Measurements from ENCODE around the gene THRAP3.

DNA sequence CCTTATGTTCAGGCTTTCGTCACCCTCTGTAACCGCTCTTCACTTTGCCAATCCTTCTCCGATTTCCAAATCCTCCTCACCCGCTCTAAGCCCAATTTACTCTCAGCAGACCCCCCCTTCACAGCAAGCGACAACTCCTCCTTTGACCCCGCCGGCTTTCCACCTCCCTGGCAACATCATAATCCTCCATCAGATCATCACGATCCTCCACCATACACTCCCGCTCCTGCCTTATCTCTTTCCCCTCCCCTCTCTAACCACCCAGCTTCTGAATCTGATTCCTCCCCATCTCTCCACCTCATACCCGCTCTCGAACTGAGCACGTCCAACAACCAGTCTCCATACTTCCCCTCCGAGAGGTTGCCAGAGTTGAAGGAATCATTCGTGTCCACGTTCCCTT, 106.7 kb downstream of the THRAP3 start:
- no peak for TF ChIP-seq MAX (IDR thresholded peaks at IDR 0.05; ENCODE audit: low read depth)
- TF ChIP-seq CHD2 (IDR thresholded peaks at IDR 0.05; ENCODE audit: low read length, partially characterized antibody), result no peak
- TF ChIP-seq, protein P1, sequence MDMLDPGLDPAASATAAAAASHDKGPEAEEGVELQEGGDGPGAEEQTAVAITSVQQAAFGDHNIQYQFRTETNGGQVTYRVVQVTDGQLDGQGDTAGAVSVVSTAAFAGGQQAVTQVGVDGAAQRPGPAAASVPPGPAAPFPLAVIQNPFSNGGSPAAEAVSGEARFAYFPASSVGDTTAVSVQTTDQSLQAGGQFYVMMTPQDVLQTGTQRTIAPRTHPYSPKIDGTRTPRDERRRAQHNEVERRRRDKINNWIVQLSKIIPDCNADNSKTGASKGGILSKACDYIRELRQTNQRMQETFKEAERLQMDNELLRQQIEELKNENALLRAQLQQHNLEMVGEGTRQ (IDR thresholded peaks at IDR 0.05; ENCODE audit: borderline replicate concordance, low read depth, low read length), result no peak
- no peak for TF ChIP-seq EZH2phosphoT487 (IDR thresholded peaks at IDR 0.05; ENCODE audit: borderline replicate concordance, low read depth)
- TF ChIP-seq GATA2 (CRISPR knock-in tag; IDR thresholded peaks at IDR 0.05), result no peak
- TF ChIP-seq SIN3A (IDR thresholded peaks at IDR 0.05; ENCODE audit: borderline replicate concordance, low read depth, low read length), result no peak
- TF ChIP-seq REST (IDR thresholded peaks at IDR 0.05; ENCODE audit: low read depth, low read length), result no peak
- no peak for TF ChIP-seq SMC3 (IDR thresholded peaks at IDR 0.05; ENCODE audit: low read depth, low read length)
- no peak for TF ChIP-seq POLR2AphosphoS5 (IDR thresholded peaks at IDR 0.05; ENCODE audit: low read depth, low read length)
- TF ChIP-seq, protein P2, sequence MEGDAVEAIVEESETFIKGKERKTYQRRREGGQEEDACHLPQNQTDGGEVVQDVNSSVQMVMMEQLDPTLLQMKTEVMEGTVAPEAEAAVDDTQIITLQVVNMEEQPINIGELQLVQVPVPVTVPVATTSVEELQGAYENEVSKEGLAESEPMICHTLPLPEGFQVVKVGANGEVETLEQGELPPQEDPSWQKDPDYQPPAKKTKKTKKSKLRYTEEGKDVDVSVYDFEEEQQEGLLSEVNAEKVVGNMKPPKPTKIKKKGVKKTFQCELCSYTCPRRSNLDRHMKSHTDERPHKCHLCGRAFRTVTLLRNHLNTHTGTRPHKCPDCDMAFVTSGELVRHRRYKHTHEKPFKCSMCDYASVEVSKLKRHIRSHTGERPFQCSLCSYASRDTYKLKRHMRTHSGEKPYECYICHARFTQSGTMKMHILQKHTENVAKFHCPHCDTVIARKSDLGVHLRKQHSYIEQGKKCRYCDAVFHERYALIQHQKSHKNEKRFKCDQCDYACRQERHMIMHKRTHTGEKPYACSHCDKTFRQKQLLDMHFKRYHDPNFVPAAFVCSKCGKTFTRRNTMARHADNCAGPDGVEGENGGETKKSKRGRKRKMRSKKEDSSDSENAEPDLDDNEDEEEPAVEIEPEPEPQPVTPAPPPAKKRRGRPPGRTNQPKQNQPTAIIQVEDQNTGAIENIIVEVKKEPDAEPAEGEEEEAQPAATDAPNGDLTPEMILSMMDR (IDR thresholded peaks at IDR 0.05), result no peak
- TF ChIP-seq TAF1 (IDR thresholded peaks at IDR 0.05; ENCODE audit: borderline replicate concordance, low read depth, low read length), result no peak
- TF ChIP-seq EP300 (IDR thresholded peaks at IDR 0.05; ENCODE audit: borderline replicate concordance in 1 of 2, low read depth in 1 of 2, low read length in 1 of 2), result no peak
